GM12892 (cell line): ENCODE measurements around the gene KLC4.
"Not testable (repeated sequence)": the region's sequence is repeated elsewhere in the genome, so short reads cannot be mapped to it uniquely, and the experiment has no call there.

Experiments used
- DNase-seq: peaks from one replicate; pipeline ENCODE4 v3.0.0; 2011; ENCODE audit not compliant: insufficient read length
- FAIRE-seq: peaks from 2 replicates; lab custom pipeline; 2011; peaks lifted over from hg19 to GRCh38; lab: Jason Lieb, UNC
- POLR2A ChIP-seq: IDR thresholded peaks from 2 replicates; pipeline ENCODE4 v1.6.1; 2011; ENCODE audit warnings: low read depth, low read length, control low read depth
- POLR2AphosphoS5 ChIP-seq: IDR thresholded peaks from 2 replicates; pipeline ENCODE4 v1.6.1; 2011; ENCODE audit warnings: low read depth, low read length, control low read depth
- TAF1 ChIP-seq: IDR thresholded peaks from 2 replicates; pipeline ENCODE4 v1.6.1; 2011; ENCODE audit warnings: low read depth, mild to moderate bottlenecking, control low read depth, low read length, borderline replicate concordance

Gene KLC4

DNA sequence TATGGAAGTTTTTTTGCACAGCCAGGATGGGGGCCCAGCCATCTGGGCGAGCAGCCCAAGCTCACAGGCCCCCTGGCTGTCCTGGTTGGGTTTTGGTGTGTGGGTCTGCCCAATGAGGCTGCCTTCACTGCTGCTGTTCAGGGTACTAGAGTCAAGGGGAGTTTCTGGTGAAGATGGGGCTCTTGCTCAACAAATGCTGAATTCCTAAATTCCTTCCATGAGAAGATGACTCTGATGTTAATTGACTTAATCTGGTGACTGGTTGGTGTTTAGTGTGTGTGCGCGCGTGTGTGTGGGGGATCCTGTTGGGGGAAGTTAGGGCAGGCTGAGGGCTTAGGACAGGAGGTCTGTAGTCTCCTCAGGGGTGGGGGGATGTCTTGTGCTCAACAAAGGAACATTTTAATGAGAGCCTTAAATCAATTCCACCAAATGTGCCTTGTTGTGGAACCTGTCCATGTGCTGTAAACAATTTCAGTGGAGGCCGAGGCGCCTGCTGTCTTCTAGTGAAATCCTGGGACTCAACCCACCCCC is 18.6 kb downstream of the KLC4 start:
- FAIRE-seq, result no peak
- TF ChIP-seq POLR2AphosphoS5, result no peak
- TF ChIP-seq TAF1, result no peak
- TF ChIP-seq POLR2A, result no peak
- no peak for DNase-seq

DNA sequence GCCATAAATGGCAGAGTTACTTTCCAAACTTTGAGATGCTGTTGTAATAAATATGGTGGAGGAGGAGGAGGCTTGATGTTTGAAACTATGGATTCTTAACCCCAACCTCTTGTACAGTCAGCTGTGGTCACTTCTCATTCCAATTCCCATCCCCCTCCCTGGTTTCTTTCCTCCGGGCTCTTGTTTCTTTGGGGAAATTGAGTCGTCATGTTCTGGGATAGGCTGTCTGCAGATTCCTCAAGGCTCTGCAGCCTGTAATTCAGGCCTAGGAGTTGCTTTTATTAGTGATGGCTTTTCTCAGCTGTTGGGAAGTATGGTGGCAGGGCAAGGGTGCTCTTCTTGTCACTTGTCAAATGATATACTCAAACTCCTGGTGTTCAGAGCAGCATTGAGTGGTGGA is 19.3 kb downstream of the KLC4 start:
- TF ChIP-seq POLR2AphosphoS5 (no peak), POLR2A (no peak), TAF1 (no peak)
- FAIRE-seq (no peak), DNase-seq (no peak)

DNA sequence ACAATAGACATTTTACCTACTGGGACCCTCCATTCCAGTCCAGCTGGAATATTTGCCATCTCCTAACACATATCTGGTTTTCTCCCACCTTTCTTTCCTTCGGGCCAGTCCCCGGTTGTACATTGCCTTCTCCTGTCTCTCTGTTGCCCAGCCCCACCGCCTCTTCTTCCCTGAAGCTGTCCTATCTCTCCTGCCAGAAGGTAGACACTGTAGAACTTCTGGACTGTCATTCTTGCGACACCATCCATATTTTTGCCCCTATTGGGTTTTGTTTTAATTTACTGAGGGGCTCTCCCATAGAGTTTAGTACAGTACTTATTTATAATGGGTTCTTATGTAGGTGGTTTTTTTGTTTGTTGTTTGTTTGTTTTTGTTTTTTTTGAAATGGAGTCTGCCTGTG is 21.6 kb downstream of the KLC4 start:
- FAIRE-seq (no peak), DNase-seq (no peak)
- TF ChIP-seq POLR2AphosphoS5 (no peak), POLR2A (no peak), TAF1 (no peak)

DNA sequence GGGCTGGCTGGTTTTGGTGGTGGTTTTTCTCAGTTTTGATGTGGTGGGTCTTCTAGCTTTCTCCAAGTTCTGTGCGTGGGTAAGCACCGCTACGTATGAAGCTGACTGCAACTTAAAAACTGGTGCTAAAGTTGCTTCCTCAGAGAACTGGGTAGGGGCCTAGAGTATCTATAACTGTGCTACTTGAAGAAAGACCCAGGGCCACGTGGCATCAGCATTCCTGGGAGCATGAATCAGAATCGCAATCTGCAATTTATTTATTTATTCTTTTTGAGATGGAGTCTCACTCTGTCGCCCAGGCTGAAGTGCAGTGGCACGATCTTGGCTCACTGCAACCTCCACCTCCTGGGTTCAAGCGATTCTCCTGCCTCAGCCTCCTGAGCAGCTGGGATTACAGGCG is 22.5 kb downstream of the KLC4 start:
- FAIRE-seq, result not testable (repeated sequence)

DNA sequence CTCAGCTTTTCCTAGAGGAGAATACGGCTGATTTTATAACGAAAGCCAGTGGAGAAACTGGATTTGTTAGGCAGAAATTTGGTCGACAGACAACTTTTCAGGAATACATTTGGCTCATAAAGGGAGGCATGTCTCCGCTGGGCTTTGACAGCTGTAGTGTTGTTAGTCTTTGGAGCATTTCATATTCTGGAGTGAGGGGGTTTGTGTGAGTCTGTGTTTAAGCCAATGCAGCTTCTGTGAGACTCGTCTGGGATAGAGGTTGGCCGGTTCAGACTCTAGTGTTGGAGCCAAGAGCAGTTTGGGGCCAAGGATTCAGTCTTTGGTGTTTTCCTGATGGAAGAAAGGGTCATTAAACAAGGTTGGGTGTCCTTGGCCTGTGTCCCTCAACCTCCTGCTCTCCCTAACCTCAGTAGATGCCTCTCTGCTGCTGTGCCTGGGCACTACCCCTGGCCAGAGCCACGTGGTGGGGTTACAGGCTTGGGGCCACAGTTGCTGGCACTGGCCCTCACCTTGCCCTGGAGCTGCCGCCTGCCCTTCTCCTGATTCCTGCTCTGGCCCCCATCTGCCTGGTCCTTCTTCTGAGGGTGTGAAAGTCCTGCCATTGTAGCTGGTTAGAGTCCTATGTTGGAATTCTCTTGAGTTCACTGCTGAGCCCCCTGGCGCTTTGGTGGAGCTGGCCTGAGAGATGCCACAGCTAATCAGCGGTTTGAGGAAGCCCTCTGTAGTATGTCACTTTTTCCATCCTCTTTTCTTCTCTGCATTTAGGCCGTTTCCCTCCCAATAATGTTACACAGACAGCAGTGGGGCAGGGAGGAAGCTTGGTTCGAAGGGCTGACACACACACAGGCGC is 23.6 kb downstream of the KLC4 start:
- FAIRE-seq, result no peak
- no peak for DNase-seq
- TF ChIP-seq POLR2A (no peak), TAF1 (no peak), POLR2AphosphoS5 (no peak)

More for the DNA sequence above, 22.5 kb downstream of the KLC4 start:
- DNase-seq, result not testable (repeated sequence)

DNA sequence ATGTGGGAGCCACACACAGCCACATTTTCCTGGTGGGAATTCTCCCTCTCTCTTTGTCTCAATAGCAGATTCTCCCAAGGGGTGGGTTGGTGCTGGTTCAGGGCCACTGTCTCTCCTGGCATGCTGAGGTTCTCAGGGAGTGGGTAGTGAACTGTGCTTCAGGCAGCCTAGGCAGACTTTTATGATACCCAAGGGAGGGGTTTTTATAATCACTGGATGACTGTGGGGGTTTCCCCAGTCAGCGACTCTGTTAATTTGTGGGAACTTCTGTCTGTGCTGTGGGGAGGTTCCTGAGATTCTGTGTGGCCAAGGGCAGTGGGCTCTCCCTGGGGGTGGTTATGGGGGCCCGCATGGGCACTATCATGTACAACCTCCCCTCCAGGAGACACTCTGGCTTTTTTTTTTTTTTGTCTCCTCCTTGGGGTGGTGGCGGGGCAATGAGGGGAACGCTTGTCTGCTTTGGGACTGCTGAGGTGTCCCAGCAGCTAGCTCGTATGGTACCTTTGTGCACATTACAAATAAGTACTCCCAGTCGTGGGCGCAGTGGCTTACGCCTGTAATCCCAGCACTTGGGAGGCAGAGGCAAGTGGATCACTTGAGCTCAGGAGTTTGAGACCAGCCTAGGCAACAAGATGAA is 26.7 kb downstream of the KLC4 start:
- FAIRE-seq, result no peak
- DNase-seq, result peak; percentile 50
- TF ChIP-seq POLR2A (no peak), TAF1 (no peak), POLR2AphosphoS5 (no peak)

DNA sequence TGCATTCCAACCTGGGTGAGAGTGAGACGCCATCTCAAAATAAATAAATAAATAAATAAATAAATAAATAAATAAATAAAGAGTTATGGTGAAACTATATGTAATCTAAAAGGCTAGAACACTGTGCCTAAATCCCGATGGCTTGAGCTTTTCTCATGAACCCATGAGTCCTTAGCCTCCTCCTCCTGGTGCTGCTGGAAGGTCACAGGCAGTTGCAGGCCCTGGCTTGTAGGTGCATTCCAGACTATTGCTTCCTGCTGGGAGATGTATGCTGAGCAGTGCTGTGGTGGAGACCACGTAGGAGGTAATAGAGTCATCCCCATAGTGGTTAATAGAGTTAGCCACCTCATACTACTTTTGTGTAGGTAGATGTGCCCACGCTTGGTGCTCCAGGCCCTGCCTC is 29.2 kb downstream of the KLC4 start:
- FAIRE-seq (no peak), DNase-seq (no peak)
- TF ChIP-seq POLR2A (no peak), TAF1 (no peak), POLR2AphosphoS5 (no peak)

DNA sequence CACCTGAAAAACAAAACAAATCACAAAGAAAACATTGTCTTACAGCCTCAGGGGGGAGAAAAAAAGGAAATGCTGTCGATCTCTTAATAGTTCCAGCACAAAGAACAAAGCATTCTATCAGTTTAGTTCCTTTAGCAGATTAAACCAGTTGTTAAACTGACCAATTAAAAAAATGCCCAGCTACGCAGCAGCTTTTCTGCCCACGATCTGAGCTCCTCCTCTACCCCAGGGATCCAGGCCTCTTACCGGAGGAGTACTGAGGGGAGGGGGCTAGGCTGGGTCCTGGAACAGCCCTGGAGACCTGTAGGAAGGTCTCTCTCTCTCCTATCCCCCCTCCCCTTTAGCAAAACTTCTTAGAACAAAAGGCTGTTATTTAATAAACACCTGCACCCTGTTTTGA is 30.0 kb downstream of the KLC4 start:
- TF ChIP-seq TAF1, result no peak
- TF ChIP-seq POLR2A, result no peak
- no peak for TF ChIP-seq POLR2AphosphoS5
- no peak for FAIRE-seq
- no peak for DNase-seq

DNA sequence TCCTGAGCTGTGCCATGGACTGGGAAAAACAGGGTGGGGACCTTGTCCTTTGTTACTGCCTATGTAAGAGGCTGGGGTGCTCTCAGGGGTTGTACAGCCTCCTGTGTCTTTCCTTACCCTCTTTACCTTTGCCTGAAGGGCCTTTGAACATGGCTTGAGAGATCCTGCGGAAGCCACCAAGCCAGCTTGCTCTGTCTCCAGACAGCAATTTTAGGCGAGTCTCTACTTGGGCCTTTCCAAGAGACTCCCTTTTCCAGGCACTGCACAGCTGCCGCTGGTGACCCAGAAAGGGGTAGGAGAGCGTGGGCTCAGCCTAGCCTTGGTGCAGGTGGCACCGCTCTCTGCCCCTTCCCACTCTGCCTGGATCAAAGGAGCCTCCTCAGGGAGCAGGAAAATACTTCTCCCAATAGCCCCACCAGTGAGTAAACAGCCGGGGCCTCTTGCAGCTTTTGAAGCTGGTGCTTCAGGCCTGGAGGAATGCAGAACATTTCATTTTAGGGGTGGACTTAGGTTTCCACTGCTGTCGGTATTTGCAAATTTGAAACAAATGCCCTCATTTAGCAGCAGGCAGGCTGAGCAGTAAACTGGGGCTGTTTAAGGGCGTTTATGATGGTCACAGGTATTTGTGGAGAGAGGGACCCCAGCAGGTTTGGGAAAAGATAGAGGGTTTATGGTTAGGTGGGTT is 30.6 kb downstream of the KLC4 start:
- TF ChIP-seq POLR2AphosphoS5, result no peak
- TF ChIP-seq POLR2A, result no peak
- TF ChIP-seq TAF1, result no peak
- FAIRE-seq, result no peak
- no peak for DNase-seq

DNA sequence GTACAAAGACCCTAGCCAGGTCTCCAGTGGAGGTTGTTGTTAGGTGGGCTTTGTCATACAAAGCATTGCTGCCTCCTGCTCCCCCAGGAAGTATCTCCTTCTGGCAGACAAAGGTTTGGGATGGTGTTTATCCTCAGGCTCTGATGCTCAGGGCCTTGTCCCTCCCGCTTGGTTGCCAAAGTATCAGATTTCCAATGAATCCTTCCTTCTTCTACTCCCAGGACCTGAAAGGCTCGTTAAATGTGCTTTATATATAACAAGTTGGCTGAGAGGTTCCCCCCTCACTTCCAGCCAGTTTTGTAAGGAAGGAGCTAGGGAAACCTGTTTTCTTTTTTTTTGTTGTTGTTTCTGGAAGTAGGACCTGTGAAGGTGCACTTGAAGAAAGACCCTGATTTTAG is 31.1 kb downstream of the KLC4 start:
- TF ChIP-seq POLR2A (no peak), TAF1 (no peak), POLR2AphosphoS5 (no peak)
- DNase-seq (no peak), FAIRE-seq (no peak)

DNA sequence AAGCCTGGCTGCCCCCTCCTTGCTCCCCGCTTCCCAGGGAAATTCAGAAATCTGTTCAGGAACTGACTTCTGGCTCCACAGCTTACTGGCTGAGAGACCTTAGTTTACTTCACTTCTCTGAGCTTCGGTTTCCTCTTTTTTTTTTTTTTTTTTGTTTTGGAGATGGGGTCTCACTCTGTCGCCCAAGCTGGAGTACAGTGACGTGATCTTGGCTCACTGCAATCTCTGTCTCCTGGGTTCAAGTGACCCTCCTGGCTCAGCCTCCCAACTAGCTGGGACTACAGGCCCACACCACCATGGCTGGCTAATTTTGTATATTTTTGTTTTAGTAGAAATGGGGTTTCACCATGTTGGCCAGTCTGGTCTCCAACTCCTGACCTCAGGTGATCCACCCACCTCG is 31.6 kb downstream of the KLC4 start:
- no peak for FAIRE-seq
- no peak for DNase-seq

More for the DNA sequence above, 31.6 kb downstream of the KLC4 start:
- TF ChIP-seq POLR2AphosphoS5 (no peak), TAF1 (no peak), POLR2A (no peak)
